NCI-H345 treated with DMSO at 0.1 percent for 48 hours (cell line): Measurements from ENCODE around the gene EVA1B.

Experiments used
- DNase-seq: peaks from one replicate; lab custom pipeline; 2025; ENCODE audit not compliant: unreplicated experiment; lab: John Stamatoyannopoulos, UW

EVA1B gene

GRCh38 chr1:36320767-36321118 lies 2.7 kb downstream of the EVA1B start:
- no peak for DNase-seq

- DNase-seq = no peak
These were observed 3.1 kb downstream of the EVA1B start for GRCh38 chr1:36320291-36320761.

- no peak for DNase-seq
These were observed 14.0 kb downstream of the EVA1B start for GRCh38 chr1:36309397-36309796.

- no peak for DNase-seq
These were observed 15.7 kb downstream of the EVA1B start for GRCh38 chr1:36307601-36308330.

GRCh38 chr1:36306902-36307456 lies 16.5 kb downstream of the EVA1B start:
- DNase-seq = peak; percentile 88

GRCh38 chr1:36306210-36306901 lies 17.1 kb downstream of the EVA1B start, which contains the start of gene SH3D21:
Gene SH3D21, plus strand, starts transcription at chr1:36306368. Its CDS starts 53 bp downstream, at chr1:36306421.
- no peak for DNase-seq

- no peak for DNase-seq
These were observed 17.6 kb downstream of the EVA1B start for GRCh38 chr1:36305915-36306209.

GRCh38 chr1:36304970-36305914 lies 18.2 kb downstream of the EVA1B start:
- no peak for DNase-seq

GRCh38 chr1:36304521-36304920 lies 18.9 kb downstream of the EVA1B start:
- DNase-seq = no peak

GRCh38 chr1:36303650-36304360 lies 19.6 kb downstream of the EVA1B start:
- no peak for DNase-seq

GRCh38 chr1:36303244-36303643 lies 20.2 kb downstream of the EVA1B start:
- no peak for DNase-seq

GRCh38 chr1:36301220-36301619 lies 22.2 kb downstream of the EVA1B start:
- DNase-seq = no peak

GRCh38 chr1:36300526-36300925 lies 22.9 kb downstream of the EVA1B start:
- no peak for DNase-seq

GRCh38 chr1:36298640-36299039 lies 24.8 kb downstream of the EVA1B start:
- no peak for DNase-seq

GRCh38 chr1:36297062-36297461 lies 26.4 kb downstream of the EVA1B start:
- no peak for DNase-seq

GRCh38 chr1:36295390-36295789 lies 28.1 kb downstream of the EVA1B start:
- no peak for DNase-seq

GRCh38 chr1:36287595-36287994 lies 35.9 kb downstream of the EVA1B start:
- no peak for DNase-seq

- DNase-seq = no peak
These were observed 36.6 kb downstream of the EVA1B start for GRCh38 chr1:36286802-36287201.

- peak; percentile 14 for DNase-seq
These were observed 37.9 kb downstream of the EVA1B start for GRCh38 chr1:36285443-36286101.

- no peak for DNase-seq
These were observed 38.9 kb downstream of the EVA1B start for GRCh38 chr1:36284517-36284916.
